ENCODE measurements around the gene BRD2. TPM values are rescaled to one million over a fixed set of nuclear protein-coding genes. Genes with fewer than 3 reads are reported as not detected.

Gene BRD2
- total and polyA plus RNA-seq, 2 donors (not counting 1 experiment from before 2014, with no cell fraction given) = 474 to 620 TPM

- Histone ChIP-seq H3K79me2 (ENCODE audit: control insufficient read depth, insufficient read depth, low read length) (peaks cover 76% of the 10 kb centered on the region), H3K4me2 (replicated peaks; ENCODE audit: low read depth, low read length, poor library complexity, severe bottlenecking) (peak overlapping the region; percentile 81), H3K27ac (ENCODE audit: low read length in 2 of 2) (peak overlapping the region; percentile 97 to 98), H3K4me1 (ENCODE audit: control insufficient read depth in 2 of 2, insufficient read depth in 2 of 2, low read length in 2 of 2) (peaks cover 90 to 99% of the 10 kb centered on the region in 2 donors), H3K9me3 (ENCODE audit: control extremely low read depth in 1 of 3, control insufficient read depth in 2 of 3, insufficient read depth in 1 of 3, low read length in 2 of 3) (no peaks in the 10 kb centered on the region), H2AFZ (ENCODE audit: insufficient read depth, low read depth, low read length, poor library complexity, severe bottlenecking) (no peak overlapping the region), H3K9ac (ENCODE audit: low read length) (peak overlapping the region; percentile 8), H4K20me1 (ENCODE audit: control insufficient read depth, insufficient read depth, low read length, poor library complexity, severe bottlenecking) (no peaks in the 10 kb centered on the region), H3K27me3 (replicated peaks in 1 of 4; ENCODE audit: control extremely low read depth in 1 of 4, control insufficient read depth in 3 of 4, insufficient read depth in 4 of 4, low read length in 3 of 4) (no peaks in the 10 kb centered on the region), H3K4me3 (ENCODE audit: control extremely low read depth in 1 of 5, extremely low read depth in 1 of 5, insufficient read depth in 1 of 5, low read depth in 2 of 5, low read length in 4 of 5) (peak overlapping the region in 1 of 5 experiments; percentile 59), H3K36me3 (replicated peaks in 1 of 2; ENCODE audit: control extremely low read depth in 1 of 2, control insufficient read depth in 1 of 2, extremely low read depth in 1 of 2, insufficient read depth in 2 of 2, low read length in 1 of 2) (peaks cover 0 to 30% of the 10 kb centered on the region in 2 experiments)
- no peak for TF ChIP-seq EZH2 (IDR thresholded peaks at IDR 0.05; ENCODE audit: borderline replicate concordance, insufficient read depth, low read depth, low read length, poor library complexity, severe bottlenecking)
- TF ChIP-seq, protein P1, sequence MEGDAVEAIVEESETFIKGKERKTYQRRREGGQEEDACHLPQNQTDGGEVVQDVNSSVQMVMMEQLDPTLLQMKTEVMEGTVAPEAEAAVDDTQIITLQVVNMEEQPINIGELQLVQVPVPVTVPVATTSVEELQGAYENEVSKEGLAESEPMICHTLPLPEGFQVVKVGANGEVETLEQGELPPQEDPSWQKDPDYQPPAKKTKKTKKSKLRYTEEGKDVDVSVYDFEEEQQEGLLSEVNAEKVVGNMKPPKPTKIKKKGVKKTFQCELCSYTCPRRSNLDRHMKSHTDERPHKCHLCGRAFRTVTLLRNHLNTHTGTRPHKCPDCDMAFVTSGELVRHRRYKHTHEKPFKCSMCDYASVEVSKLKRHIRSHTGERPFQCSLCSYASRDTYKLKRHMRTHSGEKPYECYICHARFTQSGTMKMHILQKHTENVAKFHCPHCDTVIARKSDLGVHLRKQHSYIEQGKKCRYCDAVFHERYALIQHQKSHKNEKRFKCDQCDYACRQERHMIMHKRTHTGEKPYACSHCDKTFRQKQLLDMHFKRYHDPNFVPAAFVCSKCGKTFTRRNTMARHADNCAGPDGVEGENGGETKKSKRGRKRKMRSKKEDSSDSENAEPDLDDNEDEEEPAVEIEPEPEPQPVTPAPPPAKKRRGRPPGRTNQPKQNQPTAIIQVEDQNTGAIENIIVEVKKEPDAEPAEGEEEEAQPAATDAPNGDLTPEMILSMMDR (IDR thresholded peaks at IDR 0.05) = no peak
- Mint-ChIP-seq H3K27me3 (no peaks in the 10 kb centered on the region), H3K27ac (peak overlapping the region; percentile 92), H3K9me3 (ENCODE audit: insufficient read depth) (no peaks in the 10 kb centered on the region), H3K4me1 (peaks cover 87% of the 10 kb centered on the region), H3K4me3 (peak overlapping the region; percentile 27)
- ATAC-seq (ENCODE audit: low read depth) (no peak), DNase-seq (no peak)
- intact Hi-C loops (cut with micrococcal nuclease) = loop anchor here (1.0 to 10.0 kb wide), 4 partner anchors 14 to 342 kb away; partner anchors contain the start of gene HLA-DOB
- CTCF ChIA-PET = interaction anchor here (0.7 to 13.5 kb wide), 18 partner anchors 9 to 120 kb away, joined by 3 to 822 read pairs (median 7); partner anchors contain the start of genes BRD2, HLA-DMB, PSMB9 and TAP1
- POLR2A ChIA-PET = interaction anchor here (0.6 to 2.6 kb wide), 5 partner anchors 11 to 82 kb away, joined by 3 to 36 read pairs (median 4); partner anchors contain the start of gene BRD2
These were observed 21.5 kb upstream of the BRD2 start for GRCh38 chr6:32946893-32947292.

Measured in B cell (primary cell).